ENCODE results near the gene KRTAP20-4. TPM values are rescaled to one million over a fixed set of nuclear protein-coding genes. Genes with fewer than 3 reads are reported as not detected.

Gene KRTAP20-4
- total RNA-seq, 2 donors from 2014 or later = not detected

GRCh38 chr21:30668776-30669175, 48.3 kb downstream of the KRTAP20-4 start:
- no peaks in the 10 kb centered on the region for H3K9me3 ChIP-seq
- H3K27me3 ChIP-seq = no peaks in the 10 kb centered on the region
- H3K36me3 ChIP-seq = no peaks in the 10 kb centered on the region
- no peak for TF ChIP-seq CTCF (IDR thresholded peaks at IDR 0.05)
- DNase-seq (ENCODE audit: low spot score) = no peak
- no peaks in the 10 kb centered on the region for H3K4me1 ChIP-seq
- no peak overlapping the region for H3K4me3 ChIP-seq
- no peak overlapping the region for H3K27ac ChIP-seq

Other genes starting within 250 kb of the KRTAP20-4 start
- not detected for gene KRTAP13-2, start 248.4 kb upstream of the KRTAP20-4 start, total RNA-seq
- gene KRTAP13-1, start 224.6 kb upstream of the KRTAP20-4 start, total RNA-seq = not detected
- gene KRTAP13-3, start 194.7 kb upstream of the KRTAP20-4 start, total RNA-seq = not detected
- gene KRTAP13-4, start 190.4 kb upstream of the KRTAP20-4 start, total RNA-seq = not detected
- not detected for gene KRTAP15-1, start 180.4 kb upstream of the KRTAP20-4 start, total RNA-seq
- gene KRTAP19-1, start 140.3 kb upstream of the KRTAP20-4 start, total RNA-seq = not detected
- gene KRTAP19-2, start 133.2 kb upstream of the KRTAP20-4 start, total RNA-seq = not detected
- not detected for gene KRTAP19-3, start 128.6 kb upstream of the KRTAP20-4 start, total RNA-seq
- not detected for gene KRTAP19-4, start 123.5 kb upstream of the KRTAP20-4 start, total RNA-seq
- gene KRTAP19-5, start 118.5 kb upstream of the KRTAP20-4 start, total RNA-seq = not detected
- not detected for gene KRTAP19-6, start 78.8 kb upstream of the KRTAP20-4 start, total RNA-seq
- not detected for gene KRTAP19-7, start 59.3 kb upstream of the KRTAP20-4 start, total RNA-seq
- not detected for gene KRTAP22-2, start 30.2 kb upstream of the KRTAP20-4 start, total RNA-seq
- not detected for gene KRTAP6-3, start 28.2 kb upstream of the KRTAP20-4 start, total RNA-seq
- gene KRTAP6-2, start 21.7 kb upstream of the KRTAP20-4 start, total RNA-seq = not detected
- not detected for gene KRTAP22-1, start 19.5 kb upstream of the KRTAP20-4 start, total RNA-seq
- gene KRTAP6-1, start 6.7 kb upstream of the KRTAP20-4 start, total RNA-seq = not detected
- gene KRTAP20-1, start 4.2 kb upstream of the KRTAP20-4 start, total RNA-seq = not detected
- not detected for gene KRTAP20-2, start 14.6 kb downstream of the KRTAP20-4 start, total RNA-seq
- gene KRTAP20-3, start 22.2 kb downstream of the KRTAP20-4 start, total RNA-seq = not detected
- not detected for gene KRTAP21-3, start 98.2 kb downstream of the KRTAP20-4 start, total RNA-seq
- not detected for gene KRTAP21-2, start 126.6 kb downstream of the KRTAP20-4 start, total RNA-seq
- gene KRTAP21-1, start 134.8 kb downstream of the KRTAP20-4 start, total RNA-seq = not detected
- gene KRTAP8-1, start 192.6 kb downstream of the KRTAP20-4 start, total RNA-seq = not detected
- not detected for gene KRTAP7-1, start 209.1 kb downstream of the KRTAP20-4 start, total RNA-seq